Glomerular visceral epithelial cell (primary cell): Measurements from ENCODE around the gene SMURF1.
"Not testable (repeated sequence)": the region's sequence is repeated elsewhere in the genome, so short reads cannot be mapped to it uniquely, and the experiment has no call there.

Experiments
- DNase-seq: peaks from one replicate; pipeline ENCODE4 v3.0.0-alpha.2; 2016; ENCODE audit errors: extremely low spot score

The SMURF1 gene

GRCh38 chr7:99054781-99055180, 89.1 kb downstream of the SMURF1 start:
- no peak for DNase-seq

GRCh38 chr7:99050971-99051370, 92.9 kb downstream of the SMURF1 start:
- DNase-seq, result no peak

GRCh38 chr7:99047526-99048077, 96.3 kb downstream of the SMURF1 start:
- no peak for DNase-seq

- DNase-seq, result no peak
Observed at GRCh38 chr7:99046722-99047121, 97.2 kb downstream of the SMURF1 start.

- not testable (repeated sequence) for DNase-seq
Observed at GRCh38 chr7:99046262-99046661, 97.6 kb downstream of the SMURF1 start.

- not testable (repeated sequence) for DNase-seq
Observed at GRCh38 chr7:99044858-99045257, 99.0 kb downstream of the SMURF1 start.

- DNase-seq, result no peak
Observed at GRCh38 chr7:99042957-99043356, 101.0 kb downstream of the SMURF1 start.

- no peak for DNase-seq
Observed at GRCh38 chr7:99041526-99041925, 102.4 kb downstream of the SMURF1 start.

GRCh38 chr7:99040104-99040958, 103.6 kb downstream of the SMURF1 start:
- peak; percentile 74 for DNase-seq

- DNase-seq, result no peak
Observed at GRCh38 chr7:99039384-99039891, 104.5 kb downstream of the SMURF1 start.

- DNase-seq, result no peak
Observed at GRCh38 chr7:99038086-99038855, 105.6 kb downstream of the SMURF1 start.

- DNase-seq, result no peak
Observed at GRCh38 chr7:99037327-99037940, 106.5 kb downstream of the SMURF1 start.

GRCh38 chr7:99036546-99037111, 107.3 kb downstream of the SMURF1 start:
- DNase-seq, result peak; percentile 65

GRCh38 chr7:99035723-99036545, 108.0 kb downstream of the SMURF1 start:
- DNase-seq, result no peak

- no peak for DNase-seq
Observed at GRCh38 chr7:99034932-99035722, 108.8 kb downstream of the SMURF1 start.

- DNase-seq, result no peak
Observed at GRCh38 chr7:99033765-99034164, 110.1 kb downstream of the SMURF1 start.

GRCh38 chr7:99032928-99033327, 111.0 kb downstream of the SMURF1 start:
- no peak for DNase-seq

- no peak for DNase-seq
Observed at GRCh38 chr7:99031496-99031895, 112.4 kb downstream of the SMURF1 start.

- no peak for DNase-seq
Observed at GRCh38 chr7:99030951-99031350, 113.0 kb downstream of the SMURF1 start.

GRCh38 chr7:99030457-99030856, 113.5 kb downstream of the SMURF1 start:
- no peak for DNase-seq
